NOMO-1 treated with dmso at 0.1 percent for 144 hours (cell line): ENCODE results near the gene SRGAP2C.
A peak's percentile ranks its signal among the peaks of the same experiment; 100 is the strongest.
"Not testable (repeated sequence)": the region's sequence is repeated elsewhere in the genome, so short reads cannot be mapped to it uniquely, and the experiment has no call there.

ENCODE experiments used
- DNase-seq: peaks from one replicate; lab custom pipeline; 2025; ENCODE audit not compliant: unreplicated experiment; lab: John Stamatoyannopoulos, UW

Gene SRGAP2C

GRCh38 chr1:121184290-121185127 is at the start of gene SRGAP2C, which contains the start of gene FAM72B:
TSS of gene SRGAP2C (plus strand) at chr1:121184975. CDS start at chr1:121187447, 2,472 bp downstream.
TSS of gene FAM72B (minus strand) at chr1:121184340. CDS start at chr1:121183489, 851 bp downstream.
- DNase-seq = peak; percentile 99

DNA sequence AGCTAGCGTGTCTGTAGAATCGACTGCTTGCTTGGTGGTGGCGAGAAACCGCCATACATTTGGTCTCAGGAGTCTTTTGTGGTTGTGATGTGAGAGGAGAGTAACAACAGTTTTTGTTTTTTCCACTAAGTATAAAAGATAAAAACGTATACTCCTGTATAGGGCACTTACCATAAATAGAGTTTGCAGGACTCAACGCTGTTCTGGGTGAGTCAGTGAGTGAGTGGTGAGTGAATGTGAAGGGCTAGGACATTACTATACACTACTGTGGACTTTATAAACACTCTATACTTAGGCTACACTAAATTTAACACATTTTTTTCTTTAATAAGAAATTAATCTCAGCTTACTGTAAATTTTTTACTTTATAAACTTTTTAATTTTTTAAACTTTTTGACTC is 44.4 kb upstream of the SRGAP2C start:
- not testable (repeated sequence) for DNase-seq

- DNase-seq = not testable (repeated sequence)
Measured at GRCh38 chr1:121148489-121149190, 36.1 kb upstream of the SRGAP2C start.

GRCh38 chr1:121151294-121151693 is 33.5 kb upstream of the SRGAP2C start:
- DNase-seq = not testable (repeated sequence)

DNA sequence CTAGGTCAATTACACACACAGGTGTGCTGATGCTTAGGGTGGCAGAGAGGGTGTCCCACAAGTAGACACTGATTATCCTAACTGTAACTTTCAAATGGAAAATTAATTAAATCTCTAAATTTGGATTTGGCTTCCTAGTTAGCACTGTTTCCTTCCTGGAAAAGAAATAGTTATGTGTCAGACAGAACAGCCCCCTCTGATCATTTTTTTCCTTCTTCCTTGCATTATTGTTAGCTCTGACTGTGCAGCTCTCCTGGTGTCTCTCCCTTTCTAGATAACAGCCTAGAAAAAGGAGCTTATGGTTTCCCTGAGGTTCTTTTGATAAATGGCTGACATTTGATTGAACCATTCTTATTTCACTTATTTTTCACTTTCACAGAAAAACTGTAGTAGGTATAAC is 32.0 kb upstream of the SRGAP2C start:
- not testable (repeated sequence) for DNase-seq

DNA sequence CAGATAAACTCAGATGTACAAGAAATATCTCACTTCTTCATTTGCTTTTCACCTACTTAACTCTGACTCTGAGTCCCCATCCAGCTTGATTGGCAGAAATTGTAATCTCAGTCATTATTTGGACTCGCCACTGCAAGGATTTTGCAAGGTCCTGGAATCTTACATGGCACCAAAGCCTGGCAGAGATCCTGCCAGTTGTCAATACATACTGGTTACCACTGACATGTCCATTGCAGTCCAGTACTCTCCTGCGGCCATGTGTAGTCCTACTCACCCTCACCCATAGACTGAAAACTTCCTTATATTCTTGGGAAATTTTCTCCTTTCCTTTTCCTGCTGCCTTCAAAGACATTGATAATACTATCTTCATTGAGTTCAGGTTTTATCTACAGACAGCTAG is 30.0 kb upstream of the SRGAP2C start:
- DNase-seq = not testable (repeated sequence)

GRCh38 chr1:121155671-121156358 is 29.0 kb upstream of the SRGAP2C start:
- not testable (repeated sequence) for DNase-seq

- not testable (repeated sequence) for DNase-seq
Measured at GRCh38 chr1:121156958-121157603, 27.7 kb upstream of the SRGAP2C start.

DNA sequence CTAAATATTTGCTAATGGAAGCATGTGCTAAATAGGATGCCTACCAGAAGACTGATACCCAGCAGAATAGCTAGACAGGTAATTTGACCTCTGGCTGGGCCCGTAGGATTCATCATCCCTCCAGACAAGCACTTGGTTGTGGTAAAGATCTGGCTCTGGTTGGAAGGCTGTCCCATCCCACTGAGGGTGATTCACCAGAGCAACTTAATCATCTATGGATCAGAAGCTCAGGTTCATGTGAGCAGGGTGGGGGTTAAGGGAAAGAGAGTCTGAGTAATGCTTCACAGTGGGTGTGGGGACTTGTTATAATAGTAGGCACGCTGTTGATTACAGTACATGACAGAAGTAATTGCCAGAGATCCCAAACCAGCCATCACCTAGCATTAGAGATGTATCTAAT is 27.2 kb upstream of the SRGAP2C start:
- not testable (repeated sequence) for DNase-seq

- DNase-seq = not testable (repeated sequence)
Measured at GRCh38 chr1:121160118-121160517, 24.7 kb upstream of the SRGAP2C start.

DNA sequence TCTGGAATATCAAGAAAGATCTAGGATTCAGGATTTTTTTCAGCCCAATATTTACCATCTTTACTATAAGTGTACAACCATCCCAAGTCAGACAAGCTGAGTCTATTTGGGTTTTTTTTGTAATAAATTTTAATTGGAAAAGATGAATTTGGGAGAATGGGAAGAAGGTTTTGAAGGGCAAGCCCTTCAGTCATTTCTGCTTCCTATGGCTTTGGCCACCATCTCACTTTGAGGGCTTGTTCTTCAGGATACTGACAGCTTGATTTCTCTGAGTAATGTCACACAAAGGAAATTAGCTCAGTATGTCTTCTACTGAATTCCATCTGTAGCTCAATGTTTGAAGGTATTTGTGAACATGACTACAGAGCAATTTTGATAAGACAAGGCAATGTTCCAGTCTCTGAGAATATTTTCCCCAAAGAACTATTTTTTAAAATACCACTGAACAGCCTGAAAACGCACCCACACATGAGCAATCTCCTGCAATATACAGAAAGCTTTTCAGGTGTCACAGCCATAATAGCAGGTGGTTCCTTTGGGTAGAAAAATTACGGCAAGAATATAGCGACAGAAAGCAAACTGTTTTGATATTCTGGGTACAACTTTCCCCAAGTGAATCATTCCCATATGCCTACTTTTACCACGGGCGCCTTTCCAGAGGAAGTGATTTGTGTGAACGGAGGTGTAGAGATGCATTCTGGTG is 23.4 kb upstream of the SRGAP2C start:
- DNase-seq = not testable (repeated sequence)

DNA sequence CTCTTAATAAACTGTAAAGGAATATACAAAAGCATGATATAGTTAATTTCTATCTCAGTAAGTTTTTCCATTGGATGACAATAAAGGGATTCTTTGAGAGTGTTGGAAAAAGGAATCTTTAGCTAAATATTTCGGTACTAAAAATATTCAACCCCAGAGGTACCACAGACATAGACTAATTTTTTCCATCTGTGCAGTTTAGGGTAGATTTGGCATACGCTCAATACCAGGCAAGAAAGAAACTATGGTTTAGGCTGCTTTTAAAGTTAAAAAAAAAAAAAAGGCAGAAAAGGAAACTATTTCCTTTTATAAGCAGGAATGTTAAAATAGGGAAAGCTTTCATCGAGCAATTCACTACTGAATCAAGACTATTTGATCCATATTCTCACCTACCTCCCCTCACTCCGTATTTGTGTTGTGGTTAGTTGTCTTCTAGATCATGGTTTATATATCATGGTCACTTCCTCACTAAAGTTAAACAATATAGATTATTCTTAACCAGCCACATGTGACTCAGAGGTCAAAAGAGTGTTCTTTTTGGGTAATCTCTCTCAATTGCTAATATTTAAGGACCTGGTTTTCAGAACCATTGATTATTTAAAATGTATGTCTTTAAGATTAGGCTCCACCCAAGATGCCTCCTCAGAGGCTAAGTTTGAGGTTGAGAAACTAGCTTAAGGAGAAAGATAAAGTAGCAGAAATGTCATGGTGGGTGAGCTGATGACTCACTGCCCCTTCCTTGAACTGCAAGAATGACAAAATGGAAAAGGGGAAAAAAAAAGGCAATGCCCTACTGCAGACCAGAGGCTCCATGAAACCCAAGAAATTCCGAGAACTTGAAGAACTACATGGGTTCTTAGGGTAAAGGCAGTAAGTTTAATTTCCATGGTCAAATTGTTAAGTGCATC is 20.7 kb upstream of the SRGAP2C start:
- not testable (repeated sequence) for DNase-seq

- DNase-seq = not testable (repeated sequence)
Measured at GRCh38 chr1:121165296-121165695, 19.5 kb upstream of the SRGAP2C start.

- DNase-seq = not testable (repeated sequence)
Measured at GRCh38 chr1:121167225-121167738, 17.5 kb upstream of the SRGAP2C start.

DNA sequence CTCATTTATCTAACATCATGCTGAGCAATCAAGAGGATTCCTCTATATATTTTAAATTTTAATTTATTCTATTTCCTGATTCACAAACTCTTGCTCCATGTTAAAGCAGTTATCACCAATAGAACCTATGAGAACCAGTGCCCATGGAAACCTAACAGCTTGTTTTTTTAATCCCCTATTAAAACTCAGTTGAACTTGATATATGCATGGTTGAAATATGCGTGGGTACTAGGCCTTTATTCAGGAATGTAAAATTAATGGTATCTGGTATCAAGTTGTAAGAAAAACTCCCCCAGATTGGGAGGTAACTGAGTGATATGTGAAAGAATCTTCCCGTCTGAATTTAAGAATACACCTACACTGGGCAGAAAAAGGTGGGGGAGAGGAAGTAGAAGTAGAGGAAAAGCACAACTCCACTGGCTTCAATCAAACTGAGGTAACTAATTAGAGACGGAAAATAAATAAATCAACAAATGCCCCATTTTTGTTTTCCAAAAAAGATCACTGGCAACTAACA is 16.6 kb upstream of the SRGAP2C start:
- DNase-seq = not testable (repeated sequence)

DNA sequence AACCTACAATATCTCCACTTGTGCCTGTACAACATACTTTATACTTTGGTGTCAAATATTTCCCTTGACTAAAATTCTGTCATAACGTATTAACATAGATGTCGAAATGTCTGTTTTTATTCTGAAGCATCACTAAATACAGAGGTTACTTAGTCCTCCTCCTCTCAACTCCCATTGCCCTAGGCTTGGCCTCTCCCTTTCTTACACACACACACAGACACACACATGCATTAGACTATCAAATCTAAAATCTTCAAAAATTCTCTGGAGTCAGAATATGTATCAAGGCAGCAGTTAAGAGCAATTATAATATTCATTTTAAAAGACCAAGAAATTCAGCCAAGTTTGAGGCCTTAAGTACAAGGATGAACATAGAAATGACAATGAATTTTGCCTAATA is 8.1 kb upstream of the SRGAP2C start:
- DNase-seq = not testable (repeated sequence)

DNA sequence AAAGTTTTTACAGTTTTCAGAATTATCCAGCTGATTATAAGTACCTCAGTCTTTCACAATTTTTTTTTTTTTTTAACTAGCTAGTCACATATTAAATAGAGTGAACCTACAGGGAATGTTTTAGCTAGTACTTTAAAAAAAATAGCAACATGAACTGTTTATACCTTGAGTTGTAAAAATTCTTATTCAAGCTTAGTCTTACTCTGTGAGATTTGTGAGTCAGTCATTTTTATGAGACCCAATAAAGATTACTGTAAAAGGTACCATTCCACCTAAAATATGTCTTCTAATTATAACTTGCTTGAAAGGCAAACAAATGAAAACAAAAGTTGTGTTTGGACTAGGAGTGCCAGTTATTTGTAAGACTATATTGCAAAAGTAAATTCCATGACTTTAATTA is 6.6 kb upstream of the SRGAP2C start:
- not testable (repeated sequence) for DNase-seq

GRCh38 chr1:121183867-121184266 is 908 bp upstream of the SRGAP2C start:
- not testable (repeated sequence) for DNase-seq
